IgD-negative memory B cell (primary cell): ENCODE results near the gene RAB40C. TPM values are rescaled to one million over a fixed set of nuclear protein-coding genes. Genes with fewer than 3 reads are reported as not detected.

ENCODE experiments used
- H3K27ac Mint-ChIP-seq, 3 donors: one replicate each; pipeline ENCODE4 v1.8.0; 2020 to 2022; ENCODE audit warnings: mild to moderate bottlenecking in 3 of 3, mixed read lengths in 3 of 3, moderate library complexity in 1 of 3
- H3K27me3 Mint-ChIP-seq: one replicate; pipeline ENCODE4 v1.8.0; 2021; ENCODE audit warnings: mixed read lengths
- H3K36me3 Mint-ChIP-seq: one replicate; pipeline ENCODE4 v1.8.0; 2020; ENCODE audit warnings: mild to moderate bottlenecking, mixed read lengths
- H3K4me1 Mint-ChIP-seq, 3 donors: one replicate each; pipeline ENCODE4 v1.8.0; 2020 to 2022; ENCODE audit warnings: mixed read lengths in 3 of 3, mild to moderate bottlenecking in 1 of 3
- H3K4me3 Mint-ChIP-seq, 4 donors: one replicate each; pipeline ENCODE4 v1.8.0; 2020 to 2022; ENCODE audit warnings: mild to moderate bottlenecking in 4 of 4, mixed read lengths in 4 of 4, moderate library complexity in 3 of 4
- H3K9me3 Mint-ChIP-seq, 3 donors: one replicate each; pipeline ENCODE4 v1.8.0; 2020 to 2021; ENCODE audit warnings: mixed read lengths in 3 of 3, mild to moderate bottlenecking in 1 of 3
- polyA plus RNA-seq: library from polyadenylated mRNA; unstranded; fragments of 300-500 nt; fragmentation: Illumina TruSeq; gene quantifications from one replicate; pipeline ENCODE4 v1.2.3, GENCODE V29; 2021

RAB40C gene
- 14.7 TPM for polyA plus RNA-seq

GRCh38 chr16:589658-590187 is at the start of gene RAB40C:
Gene RAB40C (plus strand): TSS chr16:590066. CDS start chr16:590292, 226 bp downstream.
- no peaks in the 10 kb centered on the region for H3K36me3 Mint-ChIP-seq
- H3K4me1 Mint-ChIP-seq, result peaks cover 5 to 27% (median 16%) of the 10 kb centered on the region in 3 donors
- peak within 1 kb of the TSS; percentile 88 to 99 (median 97) for H3K4me3 Mint-ChIP-seq
- H3K27me3 Mint-ChIP-seq, result no peaks in the 10 kb centered on the region
- peak within 1 kb of the TSS; percentile 90 to 99 (median 97) for H3K27ac Mint-ChIP-seq
- H3K9me3 Mint-ChIP-seq, result no peaks in the 10 kb centered on the region

DNA sequence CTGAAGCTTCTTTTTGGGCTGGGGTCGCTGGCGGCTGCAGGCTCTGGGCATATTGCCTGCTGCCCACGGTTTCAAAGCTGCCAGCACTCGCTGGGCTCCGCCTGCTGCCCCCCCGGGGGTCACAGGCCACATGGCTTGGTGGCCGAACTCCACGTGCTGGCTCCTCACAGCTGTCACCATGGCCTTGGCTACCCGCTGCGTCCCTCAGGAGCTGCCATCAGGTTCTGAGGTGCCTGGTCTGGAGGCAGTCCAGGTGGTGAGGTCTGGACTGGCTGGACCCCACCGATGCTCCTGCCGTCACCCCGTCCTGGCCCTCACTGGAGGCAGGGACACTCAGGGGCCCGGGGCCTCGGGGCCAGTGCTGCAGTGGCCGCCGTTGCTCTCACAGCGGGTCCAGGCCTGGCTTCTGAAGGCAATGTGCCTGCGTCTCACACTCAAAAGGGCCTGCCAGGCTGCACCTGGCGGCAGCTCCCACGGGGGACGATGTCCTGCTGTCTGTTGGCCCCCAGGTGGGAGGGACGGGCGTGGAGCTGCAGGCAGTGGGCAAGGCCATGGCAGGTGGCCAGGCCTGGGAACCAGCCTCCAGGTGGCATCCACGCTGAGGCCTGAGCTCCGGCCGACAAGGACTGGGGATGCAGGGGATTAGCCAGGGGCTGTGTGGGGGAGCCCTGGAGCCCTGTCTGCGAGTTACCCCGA is 49.1 kb upstream of the RAB40C start:
- Mint-ChIP-seq H3K36me3 (peaks cover 4% of the 10 kb centered on the region), H3K9me3 (no peaks in the 10 kb centered on the region), H3K4me1 (peaks cover 0 to 1% (median 0%) of the 10 kb centered on the region in 3 donors), H3K27ac (no peak overlapping the region), H3K4me3 (no peak overlapping the region), H3K27me3 (no peaks in the 10 kb centered on the region)

- Mint-ChIP-seq H3K36me3 (peaks cover 4% of the 10 kb centered on the region), H3K27me3 (no peaks in the 10 kb centered on the region), H3K9me3 (no peaks in the 10 kb centered on the region), H3K4me1 (peaks cover 0 to 1% (median 0%) of the 10 kb centered on the region in 3 donors), H3K27ac (no peak overlapping the region), H3K4me3 (no peak overlapping the region)
Measured at GRCh38 chr16:543301-544164, 46.3 kb upstream of the RAB40C start.

DNA sequence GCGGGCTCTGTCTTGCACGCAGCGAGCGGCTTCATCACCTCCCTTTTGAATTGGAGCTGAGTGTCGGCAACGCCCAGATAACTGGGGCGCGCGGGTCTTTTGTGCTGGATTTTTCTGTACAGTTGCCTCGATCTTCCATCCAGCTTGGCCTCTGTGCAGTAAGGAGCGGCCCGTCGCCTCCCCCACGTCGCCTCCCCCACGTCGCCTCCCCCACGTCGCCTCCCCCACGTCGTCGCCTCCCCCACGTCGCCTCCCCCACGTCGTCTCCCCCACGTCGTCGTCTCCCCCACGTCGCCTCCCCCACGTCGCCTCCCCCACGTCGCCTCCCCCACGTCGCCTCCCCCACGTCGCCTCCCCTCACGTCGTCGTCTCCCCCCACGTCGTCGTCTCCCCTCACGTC is 45.3 kb upstream of the RAB40C start:
- Mint-ChIP-seq H3K4me1 (peaks cover 0 to 1% (median 0%) of the 10 kb centered on the region in 3 donors), H3K36me3 (peaks cover 4% of the 10 kb centered on the region), H3K27me3 (no peaks in the 10 kb centered on the region), H3K4me3 (no peak overlapping the region), H3K27ac (no peak overlapping the region), H3K9me3 (no peaks in the 10 kb centered on the region)

DNA sequence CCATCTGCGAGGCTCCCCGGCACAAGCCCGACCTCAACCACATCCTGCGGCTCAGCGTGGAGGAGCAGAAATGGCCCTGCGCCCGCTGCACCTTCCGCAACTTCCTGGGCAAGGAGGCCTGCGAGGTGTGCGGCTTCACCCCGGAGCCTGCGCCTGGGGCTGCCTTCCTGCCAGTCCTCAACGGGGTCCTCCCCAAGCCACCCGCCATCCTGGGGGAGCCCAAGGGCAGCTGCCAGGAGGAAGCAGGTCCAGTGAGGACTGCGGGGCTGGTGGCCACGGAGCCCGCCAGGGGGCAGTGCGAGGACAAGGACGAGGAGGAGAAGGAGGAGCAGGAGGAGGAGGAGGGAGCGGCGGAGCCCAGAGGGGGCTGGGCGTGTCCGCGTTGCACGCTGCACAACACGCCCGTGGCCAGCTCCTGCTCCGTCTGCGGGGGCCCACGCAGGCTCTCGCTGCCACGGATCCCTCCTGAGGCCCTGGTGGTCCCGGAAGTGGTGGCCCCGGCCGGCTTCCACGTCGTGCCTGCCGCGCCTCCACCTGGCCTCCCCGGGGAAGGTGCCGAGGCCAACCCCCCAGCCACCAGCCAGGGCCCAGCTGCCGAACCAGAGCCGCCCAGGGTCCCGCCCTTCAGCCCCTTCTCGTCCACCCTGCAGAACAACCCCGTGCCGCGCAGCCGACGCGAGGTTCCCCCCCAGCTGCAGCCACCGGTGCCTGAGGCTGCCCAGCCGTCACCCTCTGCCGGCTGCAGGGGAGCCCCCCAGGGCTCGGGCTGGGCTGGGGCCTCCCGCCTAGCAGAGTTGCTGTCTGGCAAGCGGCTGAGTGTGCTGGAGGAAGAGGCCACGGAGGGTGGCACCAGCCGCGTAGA is 42.7 kb upstream of the RAB40C start:
- Mint-ChIP-seq H3K4me3 (no peak overlapping the region), H3K4me1 (peaks cover 0 to 1% (median 0%) of the 10 kb centered on the region in 3 donors), H3K9me3 (no peaks in the 10 kb centered on the region), H3K27ac (no peak overlapping the region), H3K27me3 (no peaks in the 10 kb centered on the region), H3K36me3 (peaks cover 4% of the 10 kb centered on the region)

DNA sequence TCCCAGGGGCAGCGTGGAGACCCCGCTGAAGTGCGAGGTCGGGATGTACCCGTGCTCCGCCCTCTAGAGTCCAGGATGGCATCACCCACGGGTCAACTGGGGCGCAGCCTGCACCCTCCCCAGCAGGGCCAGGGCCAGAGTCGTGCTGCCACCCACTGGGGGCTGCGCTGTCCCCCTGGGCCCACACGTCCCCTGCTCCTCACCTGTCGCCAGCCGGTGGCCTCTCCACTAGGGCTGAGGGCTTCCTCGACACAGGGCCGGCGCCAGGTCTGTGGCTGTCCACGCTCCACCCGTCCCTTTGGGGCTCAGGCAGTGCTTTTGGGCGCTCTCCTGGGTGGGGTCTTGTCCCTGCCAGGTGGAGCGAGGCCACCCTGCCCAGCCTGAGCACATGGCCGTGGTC is 41.3 kb upstream of the RAB40C start:
- peaks cover 4% of the 10 kb centered on the region for H3K36me3 Mint-ChIP-seq
- no peaks in the 10 kb centered on the region for H3K9me3 Mint-ChIP-seq
- no peaks in the 10 kb centered on the region for H3K27me3 Mint-ChIP-seq
- H3K27ac Mint-ChIP-seq, result no peak overlapping the region
- H3K4me3 Mint-ChIP-seq, result no peak overlapping the region
- H3K4me1 Mint-ChIP-seq, result peaks cover 0 to 1% (median 0%) of the 10 kb centered on the region in 3 donors

GRCh38 chr16:549544-550263 is 40.2 kb upstream of the RAB40C start:
- Mint-ChIP-seq H3K27me3 (no peaks in the 10 kb centered on the region), H3K4me3 (no peak overlapping the region), H3K27ac (no peak overlapping the region), H3K36me3 (peaks cover 5% of the 10 kb centered on the region), H3K4me1 (peaks cover 0 to 1% (median 0%) of the 10 kb centered on the region in 3 donors), H3K9me3 (no peaks in the 10 kb centered on the region)

DNA sequence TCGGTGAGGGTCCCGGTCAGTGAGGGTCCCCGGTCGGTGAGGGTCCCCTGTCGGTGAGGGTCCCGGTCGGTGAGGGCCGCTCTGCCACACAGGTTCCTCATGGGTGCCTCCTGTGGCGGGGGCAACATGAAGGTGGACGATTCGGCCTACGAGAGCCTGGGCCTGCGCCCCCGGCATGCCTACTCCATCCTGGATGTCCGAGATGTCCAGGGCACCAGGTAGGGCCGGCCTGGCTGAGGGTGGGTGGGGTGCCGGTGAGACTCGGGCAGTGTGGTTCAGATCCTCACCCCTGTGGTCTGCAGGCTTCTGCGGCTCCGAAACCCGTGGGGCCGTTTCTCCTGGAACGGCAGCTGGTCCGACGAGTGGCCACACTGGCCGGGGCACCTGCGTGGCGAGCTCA is 38.7 kb upstream of the RAB40C start:
- Mint-ChIP-seq H3K9me3 (no peaks in the 10 kb centered on the region), H3K36me3 (peaks cover 2% of the 10 kb centered on the region), H3K4me1 (no peaks in the 10 kb centered on the region), H3K4me3 (no peak overlapping the region), H3K27ac (no peak overlapping the region), H3K27me3 (no peaks in the 10 kb centered on the region)

GRCh38 chr16:552171-552570 is 37.7 kb upstream of the RAB40C start:
- Mint-ChIP-seq H3K4me1 (no peaks in the 10 kb centered on the region), H3K27me3 (no peaks in the 10 kb centered on the region), H3K27ac (no peak overlapping the region), H3K9me3 (no peaks in the 10 kb centered on the region), H3K4me3 (no peak overlapping the region), H3K36me3 (peaks cover 2% of the 10 kb centered on the region)

DNA sequence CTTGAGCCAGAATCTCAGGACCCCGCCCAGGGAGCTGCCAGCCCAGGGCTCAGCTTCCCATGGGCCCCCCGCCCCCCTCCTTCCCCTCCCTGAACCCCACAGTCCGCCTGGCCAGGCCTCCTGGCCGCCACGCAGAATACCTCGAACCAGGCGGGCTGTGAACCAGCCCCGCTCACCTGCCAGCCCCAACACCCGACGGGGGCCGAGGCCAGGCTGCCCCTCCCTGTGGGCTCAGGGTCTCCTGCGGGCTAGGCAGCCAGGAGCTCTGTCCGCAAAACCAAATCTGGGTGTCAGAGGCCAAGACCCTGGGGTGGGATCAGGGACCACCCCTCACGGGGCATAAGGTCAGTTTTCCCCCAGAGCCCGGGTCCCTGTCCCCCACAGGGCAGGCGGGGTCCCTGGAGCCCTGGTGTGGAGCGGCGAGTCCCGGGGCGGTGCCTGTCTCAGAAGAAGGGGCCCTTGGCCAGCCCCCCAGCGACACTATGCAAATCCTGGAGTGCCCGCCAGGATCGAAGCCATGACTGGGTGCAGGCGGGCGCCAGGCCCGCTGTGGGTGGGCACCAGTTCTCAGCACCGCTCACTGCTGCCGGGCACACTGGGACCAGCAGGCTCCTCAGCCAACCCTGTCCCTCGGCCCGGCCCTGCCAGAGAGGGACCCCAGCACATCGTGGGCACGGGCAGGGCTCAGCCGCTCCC is 36.1 kb upstream of the RAB40C start:
- Mint-ChIP-seq H3K27me3 (peaks cover 7% of the 10 kb centered on the region), H3K4me3 (no peak overlapping the region), H3K4me1 (peaks cover 0 to 3% (median 0%) of the 10 kb centered on the region in 3 donors), H3K27ac (no peak overlapping the region), H3K9me3 (no peaks in the 10 kb centered on the region), H3K36me3 (peaks cover 2% of the 10 kb centered on the region)

DNA sequence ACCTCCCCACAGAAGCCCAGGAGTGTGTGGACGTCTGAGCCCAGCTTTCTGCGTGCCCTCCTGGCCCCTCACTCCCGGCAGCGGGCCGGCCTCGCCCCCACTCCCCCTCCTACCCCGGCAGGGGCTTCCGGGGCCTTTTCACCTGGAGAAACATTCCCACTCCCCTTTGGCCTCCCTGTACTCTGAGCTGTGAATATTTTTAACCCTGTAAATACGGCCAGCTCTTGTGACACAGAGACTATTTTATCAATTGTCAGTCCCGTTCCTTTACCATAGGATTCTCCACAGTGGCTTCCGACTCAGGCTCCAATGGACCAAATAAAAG is 35.6 kb upstream of the RAB40C start:
- H3K9me3 Mint-ChIP-seq, result no peaks in the 10 kb centered on the region
- no peak overlapping the region for H3K27ac Mint-ChIP-seq
- peaks cover 8% of the 10 kb centered on the region for H3K27me3 Mint-ChIP-seq
- H3K4me1 Mint-ChIP-seq, result peaks cover 0 to 3% (median 0%) of the 10 kb centered on the region in 3 donors
- peaks cover 2% of the 10 kb centered on the region for H3K36me3 Mint-ChIP-seq
- no peak overlapping the region for H3K4me3 Mint-ChIP-seq

GRCh38 chr16:554640-555365 is 35.1 kb upstream of the RAB40C start:
- Mint-ChIP-seq H3K4me3 (no peak overlapping the region), H3K27ac (no peak overlapping the region), H3K27me3 (peaks cover 12% of the 10 kb centered on the region), H3K4me1 (peaks cover 0 to 3% (median 0%) of the 10 kb centered on the region in 3 donors), H3K9me3 (no peaks in the 10 kb centered on the region), H3K36me3 (peaks cover 2% of the 10 kb centered on the region)
